Trophoblast cell (in vitro differentiated cells and primary cell): Measurements from ENCODE around the gene POU6F2.

Experiments used
- DNase-seq, 2 donors: peaks; one replicate each; pipeline ENCODE4 v3.0.0-alpha.2; 2016
- H2AFZ ChIP-seq: 2 replicates; pipeline ENCODE4 v1.6.1; 2013; ENCODE audit warnings: low read length, moderate library complexity, mild to moderate bottlenecking; ENCODE audit not compliant: insufficient read depth, poor library complexity
- H2AK5ac ChIP-seq: 2 replicates; pipeline ENCODE4 v1.6.1; 2013; ENCODE audit warnings: mild to moderate bottlenecking, low read length
- H2BK120ac ChIP-seq: 2 replicates; pipeline ENCODE4 v1.6.1; 2013; ENCODE audit warnings: low read length, mild to moderate bottlenecking, moderate library complexity; ENCODE audit not compliant: insufficient read depth, poor library complexity
- H2BK12ac ChIP-seq: 2 replicates; pipeline ENCODE4 v1.6.1; 2013; ENCODE audit warnings: mild to moderate bottlenecking, low read length, moderate library complexity
- H2BK5ac ChIP-seq: 2 replicates; pipeline ENCODE4 v1.6.1; 2013; ENCODE audit warnings: low read length, low read depth, moderate library complexity, mild to moderate bottlenecking; ENCODE audit not compliant: poor library complexity
- H3K14ac ChIP-seq: 2 replicates; pipeline ENCODE4 v1.6.1; 2013; ENCODE audit warnings: mild to moderate bottlenecking, low read length
- H3K18ac ChIP-seq: 2 replicates; pipeline ENCODE4 v1.6.1; 2013; ENCODE audit warnings: mild to moderate bottlenecking, low read length
- H3K23ac ChIP-seq: 2 replicates; pipeline ENCODE4 v1.6.1; 2013; ENCODE audit warnings: low read length
- H3K27ac ChIP-seq: 2 replicates; pipeline ENCODE4 v1.5.1; 2013; ENCODE audit warnings: low read depth, mild to moderate bottlenecking, inconsistent platforms, low read length, moderate library complexity
- H3K27me3 ChIP-seq: 2 replicates; pipeline ENCODE4 v1.6.1; 2013; ENCODE audit warnings: inconsistent platforms, mild to moderate bottlenecking, low read length, moderate library complexity; ENCODE audit not compliant: insufficient read depth
- H3K36me3 ChIP-seq, 2 experiments: 1 replicate in 1 of 2; 2 replicates in 1 of 2; pipeline ENCODE4 v1.6.1; 2013; ENCODE audit warnings: low read length in 2 of 2, mild to moderate bottlenecking in 2 of 2, moderate library complexity in 1 of 2; ENCODE audit not compliant: insufficient read depth in 2 of 2, control insufficient read depth in 1 of 2
- H3K4ac ChIP-seq: 2 replicates; pipeline ENCODE4 v1.6.1; 2013; ENCODE audit warnings: low read depth, mild to moderate bottlenecking, low read length, moderate library complexity
- H3K4me1 ChIP-seq, 2 experiments: 1 replicate in 1 of 2; 2 replicates in 1 of 2; pipeline ENCODE4 v1.6.1; 2013; ENCODE audit warnings: low read length in 2 of 2, mild to moderate bottlenecking in 2 of 2, moderate library complexity in 1 of 2; ENCODE audit not compliant: insufficient read depth in 2 of 2, control insufficient read depth in 1 of 2
- H3K4me2 ChIP-seq: 2 replicates; pipeline ENCODE4 v1.6.1; 2013; ENCODE audit warnings: inconsistent platforms, mild to moderate bottlenecking, low read length, moderate library complexity
- H3K4me3 ChIP-seq: 2 replicates; pipeline ENCODE4 v1.5.1; 2013; ENCODE audit warnings: mild to moderate bottlenecking, low read depth, low read length, inconsistent platforms
- H3K79me1 ChIP-seq: one replicate; pipeline ENCODE4 v1.6.1; 2013; ENCODE audit warnings: low read length
- H3K79me2 ChIP-seq: 2 replicates; pipeline ENCODE4 v1.6.1; 2013; ENCODE audit warnings: low read length, mild to moderate bottlenecking; ENCODE audit not compliant: control insufficient read depth, insufficient read depth, poor library complexity
- H3K9ac ChIP-seq: 2 replicates; pipeline ENCODE4 v1.6.1; 2013; ENCODE audit warnings: mild to moderate bottlenecking, low read length
- H3K9me3 ChIP-seq: 2 replicates; pipeline ENCODE4 v1.6.1; 2013; ENCODE audit warnings: low read depth, mild to moderate bottlenecking, control low read depth, inconsistent platforms, low read length; ENCODE audit not compliant: insufficient read depth
- H4K12ac ChIP-seq: 2 replicates; pipeline ENCODE4 v1.6.1; 2013; ENCODE audit warnings: low read depth, mild to moderate bottlenecking, low read length, moderate library complexity
- H4K8ac ChIP-seq: 2 replicates; pipeline ENCODE4 v1.6.1; 2013; ENCODE audit warnings: low read depth, mild to moderate bottlenecking, low read length, moderate library complexity
- H4K91ac ChIP-seq: one replicate; pipeline ENCODE4 v1.6.1; 2013; ENCODE audit warnings: low read depth, mild to moderate bottlenecking, low read length, moderate library complexity
- WGBS: extraction: QIAGEN DNeasy Blood & Tissue Kit; methylation state at CpG from one replicate; pipeline ENCODE4 v1.1.7; 2013; ENCODE audit warnings: missing lambda C conversion rate; ENCODE audit not compliant: insufficient read length, insufficient coverage; ENCODE audit errors: extremely low coverage; 5-methylcytosine and 5-hydroxymethylcytosine counted together

Gene POU6F2

GRCh38 chr7:39313376-39313775, 335.7 kb downstream of the POU6F2 start:
- H3K4me1 ChIP-seq: no peaks in the 10 kb centered on the region
- no peaks in the 10 kb centered on the region for H3K79me2 ChIP-seq
- H3K18ac ChIP-seq: no peak overlapping the region
- no peak overlapping the region for H4K91ac ChIP-seq
- H3K4ac ChIP-seq: no peak overlapping the region
- H4K12ac ChIP-seq: no peak overlapping the region
- no peak overlapping the region for H2BK12ac ChIP-seq
- no peak overlapping the region for H3K23ac ChIP-seq
- no peak for DNase-seq
- H3K27ac ChIP-seq: no peak overlapping the region
- H3K14ac ChIP-seq: no peak overlapping the region
- H3K36me3 ChIP-seq: no peaks in the 10 kb centered on the region
- H3K79me1 ChIP-seq: no peaks in the 10 kb centered on the region
- no peak overlapping the region for H3K4me3 ChIP-seq
- H2AFZ ChIP-seq: no peak overlapping the region
- no peak overlapping the region for H4K8ac ChIP-seq
- no peaks in the 10 kb centered on the region for H3K27me3 ChIP-seq
- no peak overlapping the region for H3K4me2 ChIP-seq
- no peak overlapping the region for H3K9ac ChIP-seq
- no peak overlapping the region for H2BK120ac ChIP-seq
- H2AK5ac ChIP-seq: no peak overlapping the region
- no peaks in the 10 kb centered on the region for H3K9me3 ChIP-seq
- WGBS: no CpG with 5 or more reads among the region's 4 CpGs
- H2BK5ac ChIP-seq: no peak overlapping the region

- Histone ChIP-seq H3K9me3 (no peaks in the 10 kb centered on the region), H4K12ac (no peak overlapping the region), H3K4ac (no peak overlapping the region), H3K79me1 (no peaks in the 10 kb centered on the region), H3K18ac (no peak overlapping the region), H3K36me3 (no peaks in the 10 kb centered on the region), H2AFZ (no peak overlapping the region), H4K91ac (no peak overlapping the region), H3K79me2 (no peaks in the 10 kb centered on the region), H2BK120ac (no peak overlapping the region), H3K27me3 (no peaks in the 10 kb centered on the region), H3K4me1 (no peaks in the 10 kb centered on the region), H3K14ac (no peak overlapping the region), H3K4me3 (no peak overlapping the region), H2AK5ac (no peak overlapping the region), H2BK5ac (no peak overlapping the region), H3K27ac (no peak overlapping the region), H3K4me2 (no peak overlapping the region), H4K8ac (no peak overlapping the region), H2BK12ac (no peak overlapping the region), H3K23ac (no peak overlapping the region), H3K9ac (no peak overlapping the region)
- peak in 1 of 2 donors; percentile 22 for DNase-seq
- WGBS: no CpG with 5 or more reads among the region's 6 CpGs
These were observed 336.3 kb downstream of the POU6F2 start for GRCh38 chr7:39313974-39314373.

GRCh38 chr7:39317107-39317506, 339.4 kb downstream of the POU6F2 start:
- no peak overlapping the region for H2AK5ac ChIP-seq
- WGBS: no CpG with 5 or more reads among the region's 5 CpGs
- no peak overlapping the region for H3K4me2 ChIP-seq
- H2AFZ ChIP-seq: no peak overlapping the region
- H3K18ac ChIP-seq: no peak overlapping the region
- no peaks in the 10 kb centered on the region for H3K27me3 ChIP-seq
- no peak overlapping the region for H2BK120ac ChIP-seq
- no peak overlapping the region for H2BK12ac ChIP-seq
- no peak overlapping the region for H2BK5ac ChIP-seq
- H4K12ac ChIP-seq: no peak overlapping the region
- H3K9ac ChIP-seq: no peak overlapping the region
- H3K79me1 ChIP-seq: no peaks in the 10 kb centered on the region
- no peak overlapping the region for H3K27ac ChIP-seq
- no peak overlapping the region for H3K4ac ChIP-seq
- no peak overlapping the region for H4K8ac ChIP-seq
- DNase-seq: no peak
- no peaks in the 10 kb centered on the region for H3K79me2 ChIP-seq
- no peak overlapping the region for H3K4me3 ChIP-seq
- no peaks in the 10 kb centered on the region for H3K36me3 ChIP-seq
- no peaks in the 10 kb centered on the region for H3K4me1 ChIP-seq
- no peaks in the 10 kb centered on the region for H3K9me3 ChIP-seq
- H3K14ac ChIP-seq: no peak overlapping the region
- no peak overlapping the region for H3K23ac ChIP-seq
- H4K91ac ChIP-seq: no peak overlapping the region

GRCh38 chr7:39317896-39318295, 340.2 kb downstream of the POU6F2 start:
- H3K4me2 ChIP-seq: no peak overlapping the region
- H2BK120ac ChIP-seq: no peak overlapping the region
- no peak for DNase-seq
- H3K23ac ChIP-seq: no peak overlapping the region
- H3K9ac ChIP-seq: no peak overlapping the region
- no peaks in the 10 kb centered on the region for H3K27me3 ChIP-seq
- no peak overlapping the region for H3K18ac ChIP-seq
- no peak overlapping the region for H4K91ac ChIP-seq
- H3K4ac ChIP-seq: no peak overlapping the region
- H2BK5ac ChIP-seq: no peak overlapping the region
- H3K27ac ChIP-seq: no peak overlapping the region
- H3K9me3 ChIP-seq: no peaks in the 10 kb centered on the region
- no peak overlapping the region for H2BK12ac ChIP-seq
- H3K14ac ChIP-seq: no peak overlapping the region
- H4K12ac ChIP-seq: no peak overlapping the region
- no CpG with 5 or more reads among the region's 5 CpGs for WGBS
- H2AFZ ChIP-seq: no peak overlapping the region
- no peaks in the 10 kb centered on the region for H3K79me2 ChIP-seq
- no peak overlapping the region for H4K8ac ChIP-seq
- no peaks in the 10 kb centered on the region for H3K4me1 ChIP-seq
- no peak overlapping the region for H3K4me3 ChIP-seq
- no peak overlapping the region for H2AK5ac ChIP-seq
- H3K79me1 ChIP-seq: no peaks in the 10 kb centered on the region
- no peaks in the 10 kb centered on the region for H3K36me3 ChIP-seq
